AG04449 (cell line): ENCODE results near the gene NPLOC4.

Experiments used
- CTCF ChIA-PET: fragments of 350-600 bp; formaldehyde crosslinking; extraction: SDS; loops from one replicate; lab custom pipeline; 2021; ENCODE audit warnings: antibody characterized with exemption; lab: Yijun Ruan, JAX
- POLR2A ChIA-PET: fragments of 400-600, 350-600 bp; formaldehyde crosslinking; extraction: SDS; loops from one replicate; lab custom pipeline; 2020; ENCODE audit warnings: antibody characterized with exemption, inconsistent platforms; lab: Yijun Ruan, JAX
- DNase-seq: peaks from one replicate; pipeline ENCODE4 v3.0.0-alpha.2; 2010; ENCODE audit warnings: low read depth, low spot score
- H3K4me3 ChIP-seq: 2 replicates; pipeline ENCODE4 v1.5.1; 2011; ENCODE audit warnings: low read depth, mild to moderate bottlenecking, control low read depth, low read length
- CTCF ChIP-seq: IDR thresholded peaks from one replicate; pipeline ENCODE4 v1.5.1; 2011; ENCODE audit warnings: mild to moderate bottlenecking, moderate library complexity, low read length, control low read depth, inconsistent platforms; ENCODE audit not compliant: insufficient read depth; ENCODE audit errors: missing control alignments

The NPLOC4 gene

DNA sequence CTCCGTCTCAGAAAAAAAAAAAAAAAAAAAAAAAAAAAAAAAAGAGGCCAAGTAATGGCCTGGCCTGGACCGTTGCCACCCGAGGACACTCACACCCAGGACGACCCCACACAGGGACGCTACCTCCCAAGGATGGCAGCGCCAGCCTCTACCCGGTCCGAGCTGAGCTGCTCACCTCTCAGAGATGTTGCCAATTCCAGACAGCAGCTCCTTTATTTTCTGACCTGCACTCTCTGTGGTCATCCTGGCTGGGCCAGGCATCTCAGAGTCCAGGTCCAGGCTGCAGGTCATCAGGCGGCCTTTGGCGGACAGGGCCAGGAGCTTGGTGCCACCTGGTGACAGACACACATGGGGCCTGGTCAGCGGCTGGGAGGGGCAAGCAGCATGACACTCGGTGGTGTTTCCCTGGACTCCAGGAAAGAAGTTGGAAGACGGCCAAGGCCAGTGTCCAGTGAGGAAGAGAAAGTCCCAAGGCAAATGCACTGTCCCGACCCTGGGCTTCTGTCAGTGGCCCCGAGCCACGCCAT, 87.8 kb downstream of the NPLOC4 start:
- ChIA-PET POLR2A (interaction anchor here (1.4 kb wide), 1 partner anchor 9 kb away, joined by 3 read pairs; no protein-coding TSS in a partner anchor), CTCF (interaction anchor here (0.7 to 1.0 kb wide), 2 partner anchors 52 to 54 kb away, joined by 3 to 4 read pairs; no protein-coding TSS in a partner anchor)
- no peak for DNase-seq
- no peak overlapping the region for H3K4me3 ChIP-seq
- no peak for TF ChIP-seq CTCF

DNA sequence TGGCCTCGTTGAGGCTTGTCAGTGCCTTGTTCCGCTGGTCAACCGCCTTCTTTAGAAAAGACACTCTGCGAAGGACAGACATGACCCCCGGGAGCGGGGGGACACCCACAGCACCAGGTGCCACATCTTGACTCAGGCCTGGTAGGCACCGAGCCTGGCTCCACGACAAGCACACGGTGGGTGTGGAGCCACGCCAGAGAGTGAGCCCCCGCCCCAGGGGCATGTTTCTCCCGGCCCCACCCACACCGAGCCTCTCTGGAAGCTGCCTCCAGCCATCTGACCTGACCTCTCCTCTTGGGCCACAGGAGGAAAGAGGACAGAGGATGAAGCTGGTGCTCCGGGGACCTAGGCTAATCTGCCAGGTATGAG, 89.3 kb downstream of the NPLOC4 start:
- POLR2A ChIA-PET, result interaction anchor here (0.6 kb wide), 1 partner anchor 9 kb away, joined by 3 read pairs; no protein-coding TSS in a partner anchor
- DNase-seq, result no peak
- TF ChIP-seq CTCF, result no peak
- no peak overlapping the region for H3K4me3 ChIP-seq
- CTCF ChIA-PET, result interaction anchor here (6.2 kb wide), 1 partner anchor 54 kb away, joined by 37 read pairs; no protein-coding TSS in a partner anchor

GRCh38 chr17:81546906-81547613, 89.9 kb downstream of the NPLOC4 start:
- DNase-seq, result no peak
- ChIA-PET CTCF (interaction anchor here (6.2 kb wide), 1 partner anchor 54 kb away, joined by 37 read pairs; no protein-coding TSS in a partner anchor), POLR2A (interaction anchor here (0.6 kb wide), 2 partner anchors 8 to 53 kb away, joined by 3 read pairs; no protein-coding TSS in a partner anchor)
- H3K4me3 ChIP-seq, result no peak overlapping the region
- no peak for TF ChIP-seq CTCF

DNA sequence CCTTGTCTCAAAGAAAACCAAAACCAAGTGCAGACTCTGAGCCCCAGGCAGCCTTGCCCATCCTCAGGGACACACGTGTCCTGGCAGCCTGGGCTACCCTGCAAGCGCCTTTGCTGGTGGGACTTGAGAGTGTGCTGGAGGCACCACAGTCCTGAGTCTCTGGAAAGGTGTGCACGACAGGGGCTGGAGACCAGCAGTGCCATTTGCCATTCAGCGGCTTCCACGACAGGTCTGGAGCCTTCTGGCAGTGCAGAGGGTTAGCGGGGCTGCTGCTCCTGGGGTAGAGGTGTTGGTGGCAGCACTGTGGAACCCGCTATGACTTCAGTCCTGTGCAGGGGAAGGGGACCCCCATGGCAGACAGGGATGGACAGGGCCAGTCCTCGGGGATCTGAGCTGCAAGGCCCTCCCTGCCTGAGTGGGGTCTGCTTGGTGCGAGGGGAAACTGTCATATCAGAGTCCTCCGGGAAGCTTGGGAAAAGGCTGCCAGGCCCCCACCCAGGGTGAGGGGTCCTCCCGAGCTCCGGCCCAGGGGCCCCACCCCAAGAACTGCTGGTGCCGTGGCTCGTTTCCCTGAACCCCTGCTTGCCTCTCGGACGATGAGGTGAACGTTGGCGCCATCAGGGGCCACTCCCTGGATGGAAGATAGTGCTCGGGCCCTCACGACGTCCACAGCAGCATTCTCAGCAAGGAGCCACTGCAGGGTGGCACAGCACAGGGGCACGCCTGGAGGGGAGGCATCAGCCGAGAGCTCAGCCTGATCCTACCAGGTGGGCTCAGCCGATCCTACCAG, 91.6 kb downstream of the NPLOC4 start:
- ChIA-PET POLR2A (no interaction called here), CTCF (interaction anchor here (0.5 to 6.2 kb wide), 3 partner anchors 56 to 90 kb away, joined by 3 to 37 read pairs (median 4); no protein-coding TSS in a partner anchor)
- TF ChIP-seq CTCF, result no peak
- no peak overlapping the region for H3K4me3 ChIP-seq
- no peak for DNase-seq

DNA sequence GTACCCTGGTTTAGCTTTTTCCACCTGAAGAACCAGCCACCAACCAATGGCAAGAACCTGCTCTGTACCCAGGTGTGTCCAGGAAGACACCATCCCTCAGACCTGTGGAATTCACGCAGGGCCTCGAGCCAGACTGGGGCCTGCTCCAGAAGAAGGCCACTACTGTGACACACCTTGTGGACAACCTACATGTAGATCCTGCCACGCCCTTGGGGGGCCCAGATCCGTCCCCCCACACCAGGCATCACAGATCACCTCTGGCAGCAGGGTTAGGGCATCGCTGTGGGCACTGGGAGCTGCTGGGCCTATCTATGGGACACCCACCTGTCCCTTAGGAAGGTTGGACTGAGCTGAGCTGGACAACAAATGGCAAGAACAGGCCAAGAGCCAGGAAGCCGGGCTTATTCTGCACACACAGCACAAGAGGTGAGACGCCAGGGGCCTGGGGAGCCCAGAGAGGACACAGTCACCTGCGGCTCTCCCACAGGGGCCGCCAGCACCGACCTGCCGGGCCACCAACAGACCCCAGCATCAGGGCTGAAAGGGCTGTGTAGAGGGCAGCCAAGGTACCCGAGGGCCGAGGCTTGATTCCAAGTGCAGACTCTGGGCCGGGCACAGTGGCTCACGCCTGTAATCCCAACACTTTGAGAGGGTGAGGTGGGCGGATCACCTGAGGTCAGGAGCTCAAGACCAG, 92.5 kb downstream of the NPLOC4 start:
- POLR2A ChIA-PET, result no interaction called here
- no peak for TF ChIP-seq CTCF
- H3K4me3 ChIP-seq, result no peak overlapping the region
- CTCF ChIA-PET, result interaction anchor here (1.0 to 6.2 kb wide), 2 partner anchors 52 to 57 kb away, joined by 3 to 37 read pairs; no protein-coding TSS in a partner anchor
- DNase-seq, result no peak
